Measurements from ENCODE around the gene PLXNA4. TPM values are rescaled to one million over a fixed set of nuclear protein-coding genes. Genes with fewer than 3 reads are reported as not detected.

Gene PLXNA4
- total RNA-seq, 1 donor from 2014 or later, result 5.8 TPM

GRCh38 chr7:132243051-132243450, 333.2 kb downstream of the PLXNA4 start:
- DNase-seq (ENCODE audit: low spot score), result no peak

GRCh38 chr7:132242192-132242812, 334.0 kb downstream of the PLXNA4 start:
- DNase-seq (ENCODE audit: low spot score), result no peak

GRCh38 chr7:132240821-132241422, 335.3 kb downstream of the PLXNA4 start:
- no peak for DNase-seq (ENCODE audit: low spot score)

GRCh38 chr7:132240262-132240661, 336.0 kb downstream of the PLXNA4 start:
- no peak for DNase-seq (ENCODE audit: low spot score)

GRCh38 chr7:132239422-132239994, 336.8 kb downstream of the PLXNA4 start:
- no peak for DNase-seq (ENCODE audit: low spot score)

- DNase-seq (ENCODE audit: low spot score), result no peak
These were observed 341.6 kb downstream of the PLXNA4 start for GRCh38 chr7:132234711-132235110.

GRCh38 chr7:132232406-132232805, 343.9 kb downstream of the PLXNA4 start:
- no peak for DNase-seq (ENCODE audit: low spot score)

- DNase-seq (ENCODE audit: low spot score), result no peak
These were observed 345.8 kb downstream of the PLXNA4 start for GRCh38 chr7:132230462-132230861.

GRCh38 chr7:132228240-132228639, 348.0 kb downstream of the PLXNA4 start:
- DNase-seq (ENCODE audit: low spot score), result no peak

- no peak for DNase-seq (ENCODE audit: low spot score)
These were observed 349.3 kb downstream of the PLXNA4 start for GRCh38 chr7:132226957-132227290.

- no peak for DNase-seq (ENCODE audit: low spot score)
These were observed 350.0 kb downstream of the PLXNA4 start for GRCh38 chr7:132226046-132226956.

GRCh38 chr7:132225216-132226030, 350.8 kb downstream of the PLXNA4 start:
- DNase-seq (ENCODE audit: low spot score), result peak; percentile 85

- DNase-seq (ENCODE audit: low spot score), result peak; percentile 37
These were observed 354.9 kb downstream of the PLXNA4 start for GRCh38 chr7:132221356-132221755.

- no peak for DNase-seq (ENCODE audit: low spot score)
These were observed 356.2 kb downstream of the PLXNA4 start for GRCh38 chr7:132220060-132220459.

- no peak for DNase-seq (ENCODE audit: low spot score)
These were observed 357.4 kb downstream of the PLXNA4 start for GRCh38 chr7:132218876-132219275.

- no peak for DNase-seq (ENCODE audit: low spot score)
These were observed 359.3 kb downstream of the PLXNA4 start for GRCh38 chr7:132216847-132217525.

- no peak for DNase-seq (ENCODE audit: low spot score)
These were observed 361.8 kb downstream of the PLXNA4 start for GRCh38 chr7:132214452-132214851.

- no peak for DNase-seq (ENCODE audit: low spot score)
These were observed 362.7 kb downstream of the PLXNA4 start for GRCh38 chr7:132213583-132213982.

GRCh38 chr7:132211971-132212370, 364.3 kb downstream of the PLXNA4 start:
- no peak for DNase-seq (ENCODE audit: low spot score)

GRCh38 chr7:132210821-132211220, 365.4 kb downstream of the PLXNA4 start:
- DNase-seq (ENCODE audit: low spot score), result no peak

- no peak for DNase-seq (ENCODE audit: low spot score)
These were observed 368.5 kb downstream of the PLXNA4 start for GRCh38 chr7:132207782-132208181.
